K562 (cell line): ENCODE results near the gene ARHGAP10. TPM values are rescaled to one million over a fixed set of nuclear protein-coding genes. Genes with fewer than 3 reads are reported as not detected.

Source experiments
- ATAC-seq: fragments of 200-7000 bp; cut with Tn5 transposase; 3 replicates; pipeline ENCODE4 v1.9.1; 2020; ENCODE audit warnings: moderate library complexity
- BruUV-seq: library from RNA; stranded (reverse); fragments of 400-500 nt; replicated peaks from 2 replicates; lab custom pipeline; 2021; lab: Mats Ljungman, UMichigan
- CTCF ChIA-PET: fragments of 300-600 bp; formaldehyde crosslinking; extraction: SDS; loops from one replicate; lab custom pipeline; 2021; ENCODE audit warnings: low intra/inter-chr PET ratio; lab: Yijun Ruan, JAX
- POLR2A ChIA-PET: fragments of 300-600, 350-650 bp; sonication (Branson Sonifier 250); formaldehyde crosslinking; extraction: SDS; loops from one replicate; lab custom pipeline; 2021; ENCODE audit warnings: antibody characterized with exemption, inconsistent platforms; lab: Yijun Ruan, JAX
- DNase-seq, 4 experiments: peaks; one replicate each; pipeline versions ENCODE4 v3.0.0 to v3.0.0-alpha.2; 2011 to 2018; ENCODE audit warnings: low spot score in 3 of 4, mixed read lengths in 3 of 4; ENCODE audit errors: extremely low read depth in 1 of 4
- FAIRE-seq: peaks from 2 replicates; lab custom pipeline; 2011; peaks lifted over from hg19 to GRCh38; lab: Jason Lieb, UNC
- H2AFZ ChIP-seq: 2 replicates; pipeline ENCODE4 v1.6.0; 2011; ENCODE audit warnings: low read depth, low read length, control low read depth, inconsistent platforms
- H3K27ac ChIP-seq: fragments of 200-600 bp; 3 replicates; pipeline ENCODE4 v1.8.0; 2011; ENCODE audit warnings: low read depth, mild to moderate bottlenecking, control low read depth, inconsistent platforms, low read length, moderate library complexity, mixed read lengths; ENCODE audit errors: extremely low read depth
- H3K27me3 ChIP-seq, 2 experiments: fragments of 300-600 bp in 1 of 2; 2 replicates in 1 of 2; 3 replicates in 1 of 2; pipeline versions ENCODE4 v1.6.0 to v1.8.0; 2011; ENCODE audit warnings: inconsistent platforms in 2 of 2, low read length in 2 of 2, mild to moderate bottlenecking in 1 of 2, mixed read lengths in 1 of 2, moderate library complexity in 1 of 2; ENCODE audit not compliant: control insufficient read depth in 2 of 2, insufficient read depth in 2 of 2
- H3K36me3 ChIP-seq: fragments of 300-600 bp; 3 replicates; pipeline ENCODE4 v1.8.0; 2011; ENCODE audit warnings: mild to moderate bottlenecking, low read length, inconsistent platforms; ENCODE audit not compliant: control insufficient read depth, insufficient read depth
- H3K4me1 ChIP-seq, 2 experiments: fragments of 200-600 bp in 1 of 2; replicated peaks in 1 of 2; 2 replicates in 1 of 2; 3 replicates in 1 of 2; pipeline versions ENCODE4 v1.5.1 to v1.8.0; 2011; ENCODE audit warnings: inconsistent platforms in 2 of 2, low read length in 2 of 2, mild to moderate bottlenecking in 1 of 2, mixed read lengths in 1 of 2, moderate library complexity in 1 of 2; ENCODE audit not compliant: control insufficient read depth in 2 of 2, insufficient read depth in 2 of 2
- H3K4me2 ChIP-seq: 2 replicates; pipeline ENCODE4 v1.6.1; 2011; ENCODE audit warnings: low read length, control low read depth, inconsistent platforms, mixed read lengths; ENCODE audit not compliant: insufficient read depth
- H3K4me3 ChIP-seq: fragments of 200-600 bp; sonication (generic), shearing (Covaris generic); 2 replicates; pipeline ENCODE4 v1.5.1; 2016; ENCODE audit warnings: control low read depth, inconsistent platforms
- H3K79me2 ChIP-seq: fragments of 200-600 bp; 3 replicates; pipeline ENCODE4 v1.8.0; 2011; ENCODE audit warnings: low read length, inconsistent platforms; ENCODE audit not compliant: control insufficient read depth, insufficient read depth
- H3K9ac ChIP-seq, 2 experiments: 2 replicates each; pipeline versions ENCODE4 v1.6.0 to v1.6.1; 2011; ENCODE audit warnings: low read depth in 2 of 2, low read length in 2 of 2, control low read depth in 1 of 2, inconsistent platforms in 1 of 2, mild to moderate bottlenecking in 1 of 2, mixed read lengths in 1 of 2; ENCODE audit not compliant: insufficient read depth in 1 of 2
- H3K9me1 ChIP-seq: one replicate; pipeline ENCODE4 v1.6.0; 2011; ENCODE audit warnings: inconsistent platforms, mild to moderate bottlenecking, low read length, moderate library complexity; ENCODE audit not compliant: control insufficient read depth, insufficient read depth
- H3K9me3 ChIP-seq: replicated peaks from 2 replicates; pipeline ENCODE4 v1.5.1; 2011; ENCODE audit warnings: low read depth, low read length, inconsistent platforms; ENCODE audit not compliant: control insufficient read depth, insufficient read depth
- H4K20me1 ChIP-seq: replicated peaks from 2 replicates; pipeline ENCODE4 v1.6.1; 2011; ENCODE audit warnings: low read length, inconsistent platforms, mixed read lengths; ENCODE audit not compliant: control insufficient read depth, insufficient read depth
- HOXB6 ChIP-seq: fragments of 250-450 bp; sonication (Bioruptor Pico); IDR thresholded peaks from 2 replicates; pipeline ENCODE4 v1.5.1; 2022; ENCODE audit warnings: mild to moderate bottlenecking, borderline replicate concordance
- MAX ChIP-seq: sonication (generic); formaldehyde crosslinking; IDR thresholded peaks from 2 replicates; pipeline ENCODE4 v1.9.0; 2022; ENCODE audit warnings: mild to moderate bottlenecking, missing genetic modification reagents
- MTA2 ChIP-seq: fragments of 450-650 bp; IDR thresholded peaks from 2 replicates; pipeline ENCODE4 v1.6.1; 2016; ENCODE audit warnings: low read depth
- SREBF2 ChIP-seq: sonication (generic); formaldehyde crosslinking; IDR thresholded peaks from 2 replicates; pipeline ENCODE4 v1.4.0; 2020; ENCODE audit warnings: mild to moderate bottlenecking, missing genetic modification reagents
- TCF7L2 ChIP-seq: fragments of 150-350 bp; IDR thresholded peaks from 2 replicates; pipeline ENCODE4 v1.6.1; 2016; ENCODE audit warnings: low read depth, mild to moderate bottlenecking, low read length, moderate library complexity
- ZNF830 ChIP-seq: fragments of 250-450 bp; sonication (Bioruptor Pico); IDR thresholded peaks from 2 replicates; pipeline ENCODE4 v1.5.0; 2021; ENCODE audit warnings: mild to moderate bottlenecking
- WGBS: fragments of 100-300 bp; shearing (Covaris generic); methylation state at CpG from one replicate; pipeline ENCODE4 v1.1.6; 2016; ENCODE audit warnings: low coverage, mixed read lengths; ENCODE audit not compliant: insufficient coverage; ENCODE audit errors: missing lambda C conversion rate; 5-methylcytosine and 5-hydroxymethylcytosine counted together
- in situ Hi-C: fragments of 300-500 bp; cut with MboI; formaldehyde crosslinking; loops from 4 replicates; pipeline ENCODE4 v1.15.0; 2018; ENCODE audit warnings: inconsistent platforms, mixed read lengths
- intact Hi-C: fragments of 100-400 bp; cut with micrococcal nuclease; formaldehyde crosslinking; loops from 2 replicates; pipeline ENCODE4 v1.14.2; 2022
- polyA plus RNA-seq, 8 experiments: library from polyadenylated mRNA; depleted of rRNA in 4 of 8; stranded (reverse) in 5 of 8; unstranded in 3 of 8; fragments of >200 nt; fragmentation: Nextera tagmentation in 2 of 8; fragmentation: Illumina TruSeq in 1 of 8; extraction: Ambion mirVana in 2 of 8; extraction: Trizol in 1 of 8; gene quantifications; 2 replicates each; pipeline versions ENCODE4 v1.2.1 to v1.2.3, GENCODE V29; 2011 to 2014; ENCODE audit warnings: inconsistent platforms in 1 of 8, missing spikeins in 1 of 8
- total RNA-seq, 7 experiments: library from RNA; depleted of rRNA in 6 of 7; stranded (reverse); fragments of >200 nt in 6 of 7; fragmentation: Illumina TruSeq in 2 of 7; extraction: Trizol in 2 of 7; gene quantifications; 2 replicates each; pipeline versions ENCODE4 v1.2.1 to v1.2.3, GENCODE V29; 2011 to 2021; ENCODE audit warnings: low replicate concordance in 1 of 7
- TF ChIP-seq, protein P1 (sequence below): fragments of 450-650 bp; IDR thresholded peaks from 2 replicates; pipeline ENCODE4 v1.6.1; 2016; ENCODE audit warnings: mild to moderate bottlenecking, moderate library complexity
- TF ChIP-seq, protein P2 (sequence below): conservative IDR thresholded peaks from 2 replicates; pipeline ENCODE4 v1.6.1; 2011; ENCODE audit warnings: low read depth, mild to moderate bottlenecking, low read length; ENCODE audit not compliant: control insufficient read depth

ARHGAP10 gene
- total and polyA plus RNA-seq, 9 of the 15 experiments (the other 6 are each of a cell fraction or from before 2014, with no cell fraction given) = 0.03 to 0.22 (median 0.06) TPM; not detected in 3

- H3K4me3 ChIP-seq = no peak overlapping the region
- intact Hi-C loops (no loop called here), in situ Hi-C loops (loop anchor here (25.0 kb wide), 2 partner anchors 726 to 851 kb away; no protein-coding TSS in a partner anchor)
- DNase-seq (no peak), FAIRE-seq (no peak), ATAC-seq (no peak)
- ChIA-PET CTCF (no interaction called here), POLR2A (no interaction called here)
- H3K27ac ChIP-seq = no peak overlapping the region
- no peak overlapping the region for H3K4me2 ChIP-seq
- 3% methylated on average over 3 of the region's 3 CpGs for WGBS
- H3K27me3 ChIP-seq = 0 out of 5 replicates have a peak, but pooled peaks cover 0 to 3% of the 10 kb centered on the region in 2 experiments
- no peaks in the 10 kb centered on the region for H3K79me2 ChIP-seq
- BruUV-seq = no TSS peak
- H2AFZ ChIP-seq = no peak overlapping the region
- H3K9me3 ChIP-seq = no peaks in the 10 kb centered on the region
- no peaks in the 10 kb centered on the region for H4K20me1 ChIP-seq
- no peaks in the 10 kb centered on the region for H3K36me3 ChIP-seq
- H3K9me1 ChIP-seq = no peaks in the 10 kb centered on the region
- no peaks in the 10 kb centered on the region for H3K4me1 ChIP-seq
- H3K9ac ChIP-seq = no peak overlapping the region
- TF ChIP-seq TCF7L2 (no peak), SREBF2 (no peak), ZNF830 (CRISPR knock-in tag) (no peak), HOXB6 (CRISPR knock-in tag) (no peak), MTA2 (no peak), MAX (CRISPR knock-in tag) (no peak)
- TF ChIP-seq, protein P1, sequence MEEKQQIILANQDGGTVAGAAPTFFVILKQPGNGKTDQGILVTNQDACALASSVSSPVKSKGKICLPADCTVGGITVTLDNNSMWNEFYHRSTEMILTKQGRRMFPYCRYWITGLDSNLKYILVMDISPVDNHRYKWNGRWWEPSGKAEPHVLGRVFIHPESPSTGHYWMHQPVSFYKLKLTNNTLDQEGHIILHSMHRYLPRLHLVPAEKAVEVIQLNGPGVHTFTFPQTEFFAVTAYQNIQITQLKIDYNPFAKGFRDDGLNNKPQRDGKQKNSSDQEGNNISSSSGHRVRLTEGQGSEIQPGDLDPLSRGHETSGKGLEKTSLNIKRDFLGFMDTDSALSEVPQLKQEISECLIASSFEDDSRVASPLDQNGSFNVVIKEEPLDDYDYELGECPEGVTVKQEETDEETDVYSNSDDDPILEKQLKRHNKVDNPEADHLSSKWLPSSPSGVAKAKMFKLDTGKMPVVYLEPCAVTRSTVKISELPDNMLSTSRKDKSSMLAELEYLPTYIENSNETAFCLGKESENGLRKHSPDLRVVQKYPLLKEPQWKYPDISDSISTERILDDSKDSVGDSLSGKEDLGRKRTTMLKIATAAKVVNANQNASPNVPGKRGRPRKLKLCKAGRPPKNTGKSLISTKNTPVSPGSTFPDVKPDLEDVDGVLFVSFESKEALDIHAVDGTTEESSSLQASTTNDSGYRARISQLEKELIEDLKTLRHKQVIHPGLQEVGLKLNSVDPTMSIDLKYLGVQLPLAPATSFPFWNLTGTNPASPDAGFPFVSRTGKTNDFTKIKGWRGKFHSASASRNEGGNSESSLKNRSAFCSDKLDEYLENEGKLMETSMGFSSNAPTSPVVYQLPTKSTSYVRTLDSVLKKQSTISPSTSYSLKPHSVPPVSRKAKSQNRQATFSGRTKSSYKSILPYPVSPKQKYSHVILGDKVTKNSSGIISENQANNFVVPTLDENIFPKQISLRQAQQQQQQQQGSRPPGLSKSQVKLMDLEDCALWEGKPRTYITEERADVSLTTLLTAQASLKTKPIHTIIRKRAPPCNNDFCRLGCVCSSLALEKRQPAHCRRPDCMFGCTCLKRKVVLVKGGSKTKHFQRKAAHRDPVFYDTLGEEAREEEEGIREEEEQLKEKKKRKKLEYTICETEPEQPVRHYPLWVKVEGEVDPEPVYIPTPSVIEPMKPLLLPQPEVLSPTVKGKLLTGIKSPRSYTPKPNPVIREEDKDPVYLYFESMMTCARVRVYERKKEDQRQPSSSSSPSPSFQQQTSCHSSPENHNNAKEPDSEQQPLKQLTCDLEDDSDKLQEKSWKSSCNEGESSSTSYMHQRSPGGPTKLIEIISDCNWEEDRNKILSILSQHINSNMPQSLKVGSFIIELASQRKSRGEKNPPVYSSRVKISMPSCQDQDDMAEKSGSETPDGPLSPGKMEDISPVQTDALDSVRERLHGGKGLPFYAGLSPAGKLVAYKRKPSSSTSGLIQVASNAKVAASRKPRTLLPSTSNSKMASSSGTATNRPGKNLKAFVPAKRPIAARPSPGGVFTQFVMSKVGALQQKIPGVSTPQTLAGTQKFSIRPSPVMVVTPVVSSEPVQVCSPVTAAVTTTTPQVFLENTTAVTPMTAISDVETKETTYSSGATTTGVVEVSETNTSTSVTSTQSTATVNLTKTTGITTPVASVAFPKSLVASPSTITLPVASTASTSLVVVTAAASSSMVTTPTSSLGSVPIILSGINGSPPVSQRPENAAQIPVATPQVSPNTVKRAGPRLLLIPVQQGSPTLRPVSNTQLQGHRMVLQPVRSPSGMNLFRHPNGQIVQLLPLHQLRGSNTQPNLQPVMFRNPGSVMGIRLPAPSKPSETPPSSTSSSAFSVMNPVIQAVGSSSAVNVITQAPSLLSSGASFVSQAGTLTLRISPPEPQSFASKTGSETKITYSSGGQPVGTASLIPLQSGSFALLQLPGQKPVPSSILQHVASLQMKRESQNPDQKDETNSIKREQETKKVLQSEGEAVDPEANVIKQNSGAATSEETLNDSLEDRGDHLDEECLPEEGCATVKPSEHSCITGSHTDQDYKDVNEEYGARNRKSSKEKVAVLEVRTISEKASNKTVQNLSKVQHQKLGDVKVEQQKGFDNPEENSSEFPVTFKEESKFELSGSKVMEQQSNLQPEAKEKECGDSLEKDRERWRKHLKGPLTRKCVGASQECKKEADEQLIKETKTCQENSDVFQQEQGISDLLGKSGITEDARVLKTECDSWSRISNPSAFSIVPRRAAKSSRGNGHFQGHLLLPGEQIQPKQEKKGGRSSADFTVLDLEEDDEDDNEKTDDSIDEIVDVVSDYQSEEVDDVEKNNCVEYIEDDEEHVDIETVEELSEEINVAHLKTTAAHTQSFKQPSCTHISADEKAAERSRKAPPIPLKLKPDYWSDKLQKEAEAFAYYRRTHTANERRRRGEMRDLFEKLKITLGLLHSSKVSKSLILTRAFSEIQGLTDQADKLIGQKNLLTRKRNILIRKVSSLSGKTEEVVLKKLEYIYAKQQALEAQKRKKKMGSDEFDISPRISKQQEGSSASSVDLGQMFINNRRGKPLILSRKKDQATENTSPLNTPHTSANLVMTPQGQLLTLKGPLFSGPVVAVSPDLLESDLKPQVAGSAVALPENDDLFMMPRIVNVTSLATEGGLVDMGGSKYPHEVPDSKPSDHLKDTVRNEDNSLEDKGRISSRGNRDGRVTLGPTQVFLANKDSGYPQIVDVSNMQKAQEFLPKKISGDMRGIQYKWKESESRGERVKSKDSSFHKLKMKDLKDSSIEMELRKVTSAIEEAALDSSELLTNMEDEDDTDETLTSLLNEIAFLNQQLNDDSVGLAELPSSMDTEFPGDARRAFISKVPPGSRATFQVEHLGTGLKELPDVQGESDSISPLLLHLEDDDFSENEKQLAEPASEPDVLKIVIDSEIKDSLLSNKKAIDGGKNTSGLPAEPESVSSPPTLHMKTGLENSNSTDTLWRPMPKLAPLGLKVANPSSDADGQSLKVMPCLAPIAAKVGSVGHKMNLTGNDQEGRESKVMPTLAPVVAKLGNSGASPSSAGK = no peak
- TF ChIP-seq, protein P2, sequence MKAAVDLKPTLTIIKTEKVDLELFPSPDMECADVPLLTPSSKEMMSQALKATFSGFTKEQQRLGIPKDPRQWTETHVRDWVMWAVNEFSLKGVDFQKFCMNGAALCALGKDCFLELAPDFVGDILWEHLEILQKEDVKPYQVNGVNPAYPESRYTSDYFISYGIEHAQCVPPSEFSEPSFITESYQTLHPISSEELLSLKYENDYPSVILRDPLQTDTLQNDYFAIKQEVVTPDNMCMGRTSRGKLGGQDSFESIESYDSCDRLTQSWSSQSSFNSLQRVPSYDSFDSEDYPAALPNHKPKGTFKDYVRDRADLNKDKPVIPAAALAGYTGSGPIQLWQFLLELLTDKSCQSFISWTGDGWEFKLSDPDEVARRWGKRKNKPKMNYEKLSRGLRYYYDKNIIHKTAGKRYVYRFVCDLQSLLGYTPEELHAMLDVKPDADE = no peak
Observed at GRCh38 chr4:147863111-147863747, 131.3 kb downstream of the ARHGAP10 start.
